B cell (primary cell): ENCODE results near the gene ARHGEF10L.

ENCODE experiments used
- CTCF ChIP-seq: fragments of 200-600 bp; IDR thresholded peaks from one replicate; pipeline ENCODE4 v1.8.0; 2022; ENCODE audit warnings: antibody characterized with exemption, mild to moderate bottlenecking
- EZH2 ChIP-seq: IDR thresholded peaks from 2 replicates; pipeline ENCODE4 v1.6.1; 2012; ENCODE audit warnings: borderline replicate concordance, low read depth, mild to moderate bottlenecking, moderate library complexity, low read length; ENCODE audit not compliant: insufficient read depth, poor library complexity, severe bottlenecking

- peak; percentile 69 for TF ChIP-seq CTCF
- TF ChIP-seq EZH2: no peak
Measured at GRCh38 chr1:17653728-17654351, 114.3 kb downstream of the ARHGEF10L start.
